ENCODE measurements around the gene HMCN1.

GRCh38 chr1:186091222-186091720, 357.1 kb downstream of the HMCN1 start:
- TF ChIP-seq, protein P1, sequence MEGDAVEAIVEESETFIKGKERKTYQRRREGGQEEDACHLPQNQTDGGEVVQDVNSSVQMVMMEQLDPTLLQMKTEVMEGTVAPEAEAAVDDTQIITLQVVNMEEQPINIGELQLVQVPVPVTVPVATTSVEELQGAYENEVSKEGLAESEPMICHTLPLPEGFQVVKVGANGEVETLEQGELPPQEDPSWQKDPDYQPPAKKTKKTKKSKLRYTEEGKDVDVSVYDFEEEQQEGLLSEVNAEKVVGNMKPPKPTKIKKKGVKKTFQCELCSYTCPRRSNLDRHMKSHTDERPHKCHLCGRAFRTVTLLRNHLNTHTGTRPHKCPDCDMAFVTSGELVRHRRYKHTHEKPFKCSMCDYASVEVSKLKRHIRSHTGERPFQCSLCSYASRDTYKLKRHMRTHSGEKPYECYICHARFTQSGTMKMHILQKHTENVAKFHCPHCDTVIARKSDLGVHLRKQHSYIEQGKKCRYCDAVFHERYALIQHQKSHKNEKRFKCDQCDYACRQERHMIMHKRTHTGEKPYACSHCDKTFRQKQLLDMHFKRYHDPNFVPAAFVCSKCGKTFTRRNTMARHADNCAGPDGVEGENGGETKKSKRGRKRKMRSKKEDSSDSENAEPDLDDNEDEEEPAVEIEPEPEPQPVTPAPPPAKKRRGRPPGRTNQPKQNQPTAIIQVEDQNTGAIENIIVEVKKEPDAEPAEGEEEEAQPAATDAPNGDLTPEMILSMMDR (IDR thresholded peaks at IDR 0.05; ENCODE audit: insufficient read depth, low read length, poor library complexity, severe bottlenecking), result no peak
- no peak for TF ChIP-seq EZH2phosphoT487 (conservative IDR thresholded peaks at IDR 0.05; ENCODE audit: low read length)
